Mesenchymal stem cell (in vitro differentiated cells and primary cell): ENCODE data around the gene WNT3A.

ENCODE experiments used
- DNase-seq: peaks from one replicate; pipeline ENCODE4 v3.0.0-alpha.2; 2013
- H2AFZ ChIP-seq: one replicate; pipeline ENCODE4 v1.6.1; 2013; ENCODE audit warnings: low read depth, mild to moderate bottlenecking, control low read depth, inconsistent platforms, low read length, moderate library complexity
- H2AK5ac ChIP-seq: 2 replicates; pipeline ENCODE4 v1.6.1; 2013; ENCODE audit warnings: low read length, moderate library complexity, mild to moderate bottlenecking, inconsistent platforms; ENCODE audit not compliant: severe bottlenecking
- H2BK120ac ChIP-seq: one replicate; pipeline ENCODE4 v1.6.1; 2013; ENCODE audit warnings: low read depth, mild to moderate bottlenecking, inconsistent platforms, low read length, moderate library complexity
- H2BK12ac ChIP-seq, 2 experiments: one replicate each; pipeline ENCODE4 v1.6.1; 2013; ENCODE audit warnings: inconsistent platforms in 2 of 2, low read length in 2 of 2, mild to moderate bottlenecking in 2 of 2, moderate library complexity in 2 of 2, control low read depth in 1 of 2
- H2BK15ac ChIP-seq: one replicate; pipeline ENCODE4 v1.6.1; 2013; ENCODE audit warnings: mild to moderate bottlenecking, low read depth, inconsistent platforms; ENCODE audit not compliant: poor library complexity, severe bottlenecking
- H2BK5ac ChIP-seq: 2 replicates; pipeline ENCODE4 v1.6.1; 2013; ENCODE audit warnings: low read depth, mild to moderate bottlenecking, low read length, control low read depth, inconsistent platforms; ENCODE audit not compliant: poor library complexity, severe bottlenecking
- H3K14ac ChIP-seq, 2 experiments: one replicate each; pipeline ENCODE4 v1.6.1; 2013; ENCODE audit warnings: inconsistent platforms in 2 of 2, low read length in 2 of 2, control low read depth in 1 of 2, mild to moderate bottlenecking in 1 of 2, moderate library complexity in 1 of 2
- H3K18ac ChIP-seq, 2 experiments: one replicate each; pipeline ENCODE4 v1.6.1; 2013; ENCODE audit warnings: inconsistent platforms in 2 of 2, low read length in 2 of 2, control low read depth in 1 of 2, low read depth in 1 of 2, mild to moderate bottlenecking in 1 of 2
- H3K23ac ChIP-seq, 2 experiments: one replicate each; pipeline ENCODE4 v1.6.1; 2013; ENCODE audit warnings: inconsistent platforms in 2 of 2, low read length in 2 of 2, mild to moderate bottlenecking in 2 of 2, moderate library complexity in 2 of 2, control low read depth in 1 of 2
- H3K27ac ChIP-seq: 2 replicates; pipeline ENCODE4 v1.5.1; 2013; ENCODE audit warnings: mild to moderate bottlenecking, moderate library complexity, low read length, control low read depth, inconsistent platforms; ENCODE audit not compliant: poor library complexity, severe bottlenecking
- H3K27me3 ChIP-seq, 2 experiments: 2 replicates each; pipeline versions ENCODE4 v1.6.1 to v1.7.0; 2013; ENCODE audit warnings: low read length in 2 of 2, mild to moderate bottlenecking in 2 of 2, moderate library complexity in 2 of 2, control low read depth in 1 of 2, inconsistent platforms in 1 of 2; ENCODE audit not compliant: control insufficient read depth in 1 of 2, insufficient read depth in 1 of 2
- H3K36me3 ChIP-seq, 2 experiments: 2 replicates each; pipeline versions ENCODE4 v1.6.1 to v1.7.0; 2013; ENCODE audit warnings: low read length in 2 of 2, control low read depth in 1 of 2, inconsistent platforms in 1 of 2, low read depth in 1 of 2, mild to moderate bottlenecking in 1 of 2; ENCODE audit not compliant: insufficient read depth in 2 of 2, control insufficient read depth in 1 of 2
- H3K4ac ChIP-seq, 2 experiments: one replicate each; pipeline ENCODE4 v1.6.1; 2013; ENCODE audit warnings: inconsistent platforms in 2 of 2, low read length in 2 of 2, mild to moderate bottlenecking in 2 of 2, moderate library complexity in 2 of 2, control low read depth in 1 of 2, low read depth in 1 of 2
- H3K4me1 ChIP-seq: 2 replicates; pipeline ENCODE4 v1.6.1; 2013; ENCODE audit warnings: low read depth, low read length, control low read depth; ENCODE audit not compliant: control insufficient read depth, insufficient read depth
- H3K4me2 ChIP-seq: 2 replicates; pipeline ENCODE4 v1.6.1; 2013; ENCODE audit warnings: low read length, mild to moderate bottlenecking, inconsistent platforms; ENCODE audit not compliant: poor library complexity, severe bottlenecking
- H3K4me3 ChIP-seq, 2 experiments: 2 replicates each; pipeline versions ENCODE4 v1.5.1 to v1.7.0; 2013; ENCODE audit warnings: low read length in 2 of 2, mild to moderate bottlenecking in 2 of 2, control low read depth in 1 of 2, low read depth in 1 of 2; ENCODE audit not compliant: insufficient read depth in 1 of 2
- H3K79me1 ChIP-seq: replicated peaks from 2 replicates; pipeline ENCODE4 v1.6.1; 2013; ENCODE audit warnings: mild to moderate bottlenecking, control low read depth, low read length, inconsistent platforms; ENCODE audit not compliant: poor library complexity, severe bottlenecking
- H3K9ac ChIP-seq: 2 replicates; pipeline ENCODE4 v1.7.0; 2013; ENCODE audit warnings: mild to moderate bottlenecking, low read length, moderate library complexity
- H3K9me3 ChIP-seq: 2 replicates; pipeline ENCODE4 v1.7.0; 2013; ENCODE audit warnings: mild to moderate bottlenecking, low read length; ENCODE audit not compliant: control insufficient read depth
- H4K8ac ChIP-seq: one replicate; pipeline ENCODE4 v1.6.1; 2013; ENCODE audit warnings: inconsistent platforms, mild to moderate bottlenecking, low read length, moderate library complexity
- H4K91ac ChIP-seq: one replicate; pipeline ENCODE4 v1.6.1; 2013; ENCODE audit warnings: mild to moderate bottlenecking, low read length, inconsistent platforms
- WGBS: methylation state at CpG from one replicate; pipeline ENCODE4 v1.1.7; 2013; ENCODE audit warnings: mixed read lengths; 5-methylcytosine and 5-hydroxymethylcytosine counted together

The WNT3A gene

GRCh38 chr1:228107636-228108035 is 100.8 kb downstream of the WNT3A start:
- H3K4me1 ChIP-seq, result peaks cover 26% of the 10 kb centered on the region
- H2BK15ac ChIP-seq, result no peak overlapping the region
- H2BK12ac ChIP-seq, result no peak overlapping the region
- no peak overlapping the region for H2BK5ac ChIP-seq
- H3K4ac ChIP-seq, result no peak overlapping the region
- H3K14ac ChIP-seq, result no peak overlapping the region
- H3K27ac ChIP-seq, result no peak overlapping the region
- no peak overlapping the region for H4K8ac ChIP-seq
- no peak overlapping the region for H2BK120ac ChIP-seq
- H3K9me3 ChIP-seq, result no peaks in the 10 kb centered on the region
- no peak overlapping the region for H3K18ac ChIP-seq
- H3K9ac ChIP-seq, result no peak overlapping the region
- H3K23ac ChIP-seq, result no peak overlapping the region
- no peak overlapping the region for H3K4me2 ChIP-seq
- WGBS, result 96% methylated on average over 19 of the region's 19 CpGs
- no peak overlapping the region for H2AFZ ChIP-seq
- peak overlapping the region; percentile 34 for H4K91ac ChIP-seq
- peaks cover 23 to 33% of the 10 kb centered on the region in 2 experiments for H3K36me3 ChIP-seq
- H3K79me1 ChIP-seq, result peaks cover 30% of the 10 kb centered on the region
- DNase-seq, result no peak
- H3K4me3 ChIP-seq, result peak overlapping the region in 1 of 2 experiments; percentile 85
- H2AK5ac ChIP-seq, result no peak overlapping the region
- no peaks in the 10 kb centered on the region for H3K27me3 ChIP-seq

GRCh38 chr1:228108055-228108690 is 101.4 kb downstream of the WNT3A start:
- H3K4me2 ChIP-seq, result peak overlapping the region; percentile 68
- H3K9ac ChIP-seq, result peak overlapping the region; percentile 93
- H3K14ac ChIP-seq, result no peak overlapping the region
- H3K9me3 ChIP-seq, result no peaks in the 10 kb centered on the region
- no peaks in the 10 kb centered on the region for H3K27me3 ChIP-seq
- H2BK15ac ChIP-seq, result no peak overlapping the region
- no peak overlapping the region for H2AFZ ChIP-seq
- no peak overlapping the region for H3K4ac ChIP-seq
- no peak overlapping the region for H4K91ac ChIP-seq
- peaks cover 23 to 33% of the 10 kb centered on the region in 2 experiments for H3K36me3 ChIP-seq
- no peak for DNase-seq
- no peak overlapping the region for H2AK5ac ChIP-seq
- peaks cover 30% of the 10 kb centered on the region for H3K79me1 ChIP-seq
- peak overlapping the region; percentile 85 to 99 for H3K4me3 ChIP-seq
- no peak overlapping the region for H2BK120ac ChIP-seq
- peaks cover 26% of the 10 kb centered on the region for H3K4me1 ChIP-seq
- H4K8ac ChIP-seq, result peak overlapping the region; percentile 7
- H3K23ac ChIP-seq, result no peak overlapping the region
- 87% methylated on average over 9 of the region's 11 CpGs for WGBS
- H3K18ac ChIP-seq, result no peak overlapping the region
- H2BK5ac ChIP-seq, result no peak overlapping the region
- no peak overlapping the region for H3K27ac ChIP-seq
- no peak overlapping the region for H2BK12ac ChIP-seq

GRCh38 chr1:228108742-228109072 is 101.9 kb downstream of the WNT3A start:
- Histone ChIP-seq H3K4me2 (peak overlapping the region; percentile 68), H2BK5ac (no peak overlapping the region), H3K9ac (peak overlapping the region; percentile 93), H4K91ac (peak overlapping the region; percentile 89), H3K14ac (peak overlapping the region in 1 of 2 experiments; percentile 85), H2BK120ac (no peak overlapping the region), H3K4me3 (peak overlapping the region; percentile 85 to 99), H3K36me3 (peaks cover 23 to 33% of the 10 kb centered on the region in 2 experiments), H3K4me1 (peaks cover 24% of the 10 kb centered on the region), H2BK12ac (peak overlapping the region in 1 of 2 experiments; percentile 18), H3K9me3 (no peaks in the 10 kb centered on the region), H3K79me1 (peaks cover 30% of the 10 kb centered on the region), H4K8ac (peak overlapping the region; percentile 99), H2AFZ (peak overlapping the region; percentile 96), H3K18ac (peak overlapping the region; percentile 82 to 96), H2BK15ac (no peak overlapping the region), H3K27ac (no peak overlapping the region), H3K27me3 (no peaks in the 10 kb centered on the region), H3K4ac (peak overlapping the region in 1 of 2 experiments; percentile 94), H2AK5ac (no peak overlapping the region), H3K23ac (peak overlapping the region in 1 of 2 experiments; percentile 98)
- 16% methylated on average over 8 of the region's 8 CpGs for WGBS
- no peak for DNase-seq

GRCh38 chr1:228109073-228109961 is 102.5 kb downstream of the WNT3A start, which contains the start of gene MRPL55:
Gene MRPL55, minus strand, starts transcription at chr1:228109299. Its CDS starts 1,039 bp downstream, at chr1:228108260.
- Histone ChIP-seq H3K27ac (no peak within 1 kb of the TSS), H3K14ac (peak within 1 kb of the TSS in 1 of 2 experiments; percentile 85), H3K4me2 (peak within 1 kb of the TSS; percentile 94), H3K9ac (peak within 1 kb of the TSS; percentile 93), H3K4me3 (peak within 1 kb of the TSS; percentile 85 to 99), H2BK12ac (peak within 1 kb of the TSS in 1 of 2 experiments; percentile 18), H3K4ac (peak within 1 kb of the TSS; percentile 35 to 94), H3K79me1 (peaks cover 30% of the 10 kb centered on the region), H3K23ac (peak within 1 kb of the TSS in 1 of 2 experiments; percentile 98), H2BK15ac (peak within 1 kb of the TSS; percentile 70), H3K4me1 (peaks cover 22% of the 10 kb centered on the region), H2BK5ac (peak within 1 kb of the TSS; percentile 5), H3K9me3 (no peaks in the 10 kb centered on the region), H3K18ac (peak within 1 kb of the TSS; percentile 82 to 96), H2AK5ac (no peak within 1 kb of the TSS), H3K36me3 (peaks cover 23 to 33% of the 10 kb centered on the region in 2 experiments), H3K27me3 (no peaks in the 10 kb centered on the region), H2BK120ac (peak within 1 kb of the TSS; percentile 80), H4K91ac (peak within 1 kb of the TSS; percentile 89), H4K8ac (peak within 1 kb of the TSS; percentile 99), H2AFZ (peak within 1 kb of the TSS; percentile 96)
- DNase-seq, result peak; percentile 96
- WGBS, result 1% methylated on average over 66 of the region's 66 CpGs
